Measurements from ENCODE around the gene SMARCAL1. TPM values are rescaled to one million over a fixed set of nuclear protein-coding genes. Genes with fewer than 3 reads are reported as not detected.

Gene SMARCAL1
- total RNA-seq, 2 experiments from 2014 or later: 25.0 to 28.4 TPM

GRCh38 chr2:216465579-216466195, 53.4 kb downstream of the SMARCAL1 start:
- CTCF ChIA-PET: no interaction called here

GRCh38 chr2:216467845-216468244, 55.6 kb downstream of the SMARCAL1 start:
- POLR2A ChIA-PET: no interaction called here
- CTCF ChIA-PET: no interaction called here

More at GRCh38 chr2:216465579-216466195, 53.4 kb downstream of the SMARCAL1 start:
- POLR2A ChIA-PET: no interaction called here

- CTCF ChIA-PET: no interaction called here
- POLR2A ChIA-PET: interaction anchor here (0.7 kb wide), 1 partner anchor 38 kb away, joined by 7 read pairs; no protein-coding TSS in a partner anchor
Observed at GRCh38 chr2:216469661-216470060, 57.4 kb downstream of the SMARCAL1 start.

GRCh38 chr2:216473187-216473586, 60.9 kb downstream of the SMARCAL1 start:
- ChIA-PET POLR2A (no interaction called here), CTCF (interaction anchor here (0.7 kb wide), 1 partner anchor 1831 kb away, joined by 3 read pairs; no protein-coding TSS in a partner anchor)

- POLR2A ChIA-PET: no interaction called here
- CTCF ChIA-PET: interaction anchor here (1.4 kb wide), 1 partner anchor 36 kb away, joined by 3 read pairs; no protein-coding TSS in a partner anchor
Observed at GRCh38 chr2:216474925-216475670, 62.8 kb downstream of the SMARCAL1 start.

- POLR2A ChIA-PET: no interaction called here
- CTCF ChIA-PET: interaction anchor here (1.4 kb wide), 1 partner anchor 37 kb away, joined by 3 read pairs; no protein-coding TSS in a partner anchor
Observed at GRCh38 chr2:216475767-216476166, 63.5 kb downstream of the SMARCAL1 start.

GRCh38 chr2:216477283-216478035, 65.2 kb downstream of the SMARCAL1 start:
- CTCF ChIA-PET: no interaction called here
- POLR2A ChIA-PET: no interaction called here

GRCh38 chr2:216478151-216478550, 65.9 kb downstream of the SMARCAL1 start:
- ChIA-PET CTCF (interaction anchor here (1.1 kb wide), 1 partner anchor 19 kb away, joined by 3 read pairs; no protein-coding TSS in a partner anchor), POLR2A (no interaction called here)

GRCh38 chr2:216478791-216479190, 66.5 kb downstream of the SMARCAL1 start:
- CTCF ChIA-PET: interaction anchor here (1.1 kb wide), 1 partner anchor 19 kb away, joined by 3 read pairs; no protein-coding TSS in a partner anchor
- POLR2A ChIA-PET: no interaction called here

GRCh38 chr2:216480221-216480620, 67.9 kb downstream of the SMARCAL1 start:
- CTCF ChIA-PET: no interaction called here
- POLR2A ChIA-PET: no interaction called here

GRCh38 chr2:216482640-216483039, 70.4 kb downstream of the SMARCAL1 start:
- ChIA-PET CTCF (interaction anchor here (1.3 kb wide), 1 partner anchor 38 kb away, joined by 4 read pairs; no protein-coding TSS in a partner anchor), POLR2A (no interaction called here)

GRCh38 chr2:216485237-216485636, 73.0 kb downstream of the SMARCAL1 start:
- POLR2A ChIA-PET: no interaction called here
- CTCF ChIA-PET: no interaction called here

GRCh38 chr2:216485745-216486144, 73.5 kb downstream of the SMARCAL1 start:
- CTCF ChIA-PET: no interaction called here
- POLR2A ChIA-PET: no interaction called here

- ChIA-PET CTCF (no interaction called here), POLR2A (no interaction called here)
Observed at GRCh38 chr2:216486271-216486670, 74.0 kb downstream of the SMARCAL1 start.

- CTCF ChIA-PET: no interaction called here
- POLR2A ChIA-PET: no interaction called here
Observed at GRCh38 chr2:216486708-216487107, 74.4 kb downstream of the SMARCAL1 start.

- CTCF ChIA-PET: no interaction called here
- POLR2A ChIA-PET: no interaction called here
Observed at GRCh38 chr2:216490061-216490460, 77.8 kb downstream of the SMARCAL1 start.

- CTCF ChIA-PET: no interaction called here
- POLR2A ChIA-PET: no interaction called here
Observed at GRCh38 chr2:216491793-216492596, 79.7 kb downstream of the SMARCAL1 start.

GRCh38 chr2:216492597-216493333, 80.5 kb downstream of the SMARCAL1 start:
- ChIA-PET CTCF (no interaction called here), POLR2A (no interaction called here)

- ChIA-PET POLR2A (no interaction called here), CTCF (no interaction called here)
Observed at GRCh38 chr2:216493334-216493685, 81.0 kb downstream of the SMARCAL1 start.

Data from activated CD8-positive, alpha-beta memory T cell treated with anti-CD3 and anti-CD28 coated beads for 36 hours (primary cell).